Activated T-helper 1 cell treated with anti-CD3 and anti-CD28 coated beads, Interleukin-12 subunit alpha, Interleukin-12 subunit beta, Interleukin-2, Interleukin-4 antibody, amounts not matched to agents 30 ng/mL and 10 ng/mL and 1 ng/mL, durations not matched to agents 14 hours and 24 hours and 36 hours (primary cell): ENCODE measurements around the gene FAM171A1. TPM values are rescaled to one million over a fixed set of nuclear protein-coding genes. Genes with fewer than 3 reads are reported as not detected.
"Not testable (repeated sequence)": the region's sequence is repeated elsewhere in the genome, so short reads cannot be mapped to it uniquely, and the experiment has no call there.

Experiments
- DNase-seq: peaks from one replicate; pipeline ENCODE4 v3.0.0; 2021; ENCODE audit warnings: low spot score
- H3K27ac Mint-ChIP-seq: one replicate; pipeline ENCODE4 v1.8.0; 2021; ENCODE audit warnings: mild to moderate bottlenecking, mixed read lengths
- H3K27me3 Mint-ChIP-seq: one replicate; pipeline ENCODE4 v1.8.0; 2022; ENCODE audit warnings: mild to moderate bottlenecking, moderate library complexity, mixed read lengths; ENCODE audit not compliant: insufficient read depth
- H3K36me3 Mint-ChIP-seq: one replicate; pipeline ENCODE4 v1.8.0; 2021; ENCODE audit warnings: low read depth, mixed read lengths
- H3K4me1 Mint-ChIP-seq: one replicate; pipeline ENCODE4 v1.8.0; 2021; ENCODE audit warnings: low read depth, mixed read lengths
- H3K4me3 Mint-ChIP-seq: one replicate; pipeline ENCODE4 v1.8.0; 2021; ENCODE audit warnings: mild to moderate bottlenecking, moderate library complexity, mixed read lengths
- H3K9me3 Mint-ChIP-seq: one replicate; pipeline ENCODE4 v1.8.0; 2021; ENCODE audit warnings: mixed read lengths
- intact Hi-C: fragments of 100-400 bp; cut with micrococcal nuclease; formaldehyde crosslinking; loops from one replicate; pipeline ENCODE4 v1.15.1; 2024
- total RNA-seq: library from RNA; stranded (reverse); gene quantifications from 2 replicates; pipeline ENCODE4 v1.2.3, GENCODE V29; 2022

Gene FAM171A1
- total RNA-seq, 1 donor from 2014 or later: 0.96 TPM

DNA sequence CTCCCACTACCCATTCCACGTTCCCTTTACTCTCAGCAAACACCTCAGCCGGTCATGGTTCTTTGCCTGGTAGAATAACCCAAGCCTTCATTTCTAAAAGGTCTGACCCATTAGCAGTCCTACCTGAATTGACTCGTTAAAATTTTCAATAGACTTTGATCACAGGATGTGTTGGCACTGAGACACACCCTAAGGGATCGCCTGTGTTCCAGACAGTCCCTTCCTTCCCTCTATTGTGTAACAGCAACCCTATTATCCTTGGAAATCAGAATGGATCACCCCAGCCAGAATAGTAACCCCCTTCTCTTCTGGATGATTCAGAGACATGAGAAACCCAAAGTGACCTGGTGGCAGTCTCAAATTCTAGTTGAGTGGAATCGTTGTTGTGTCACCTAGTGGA, 20.4 kb upstream of the FAM171A1 start:
- DNase-seq: no peak
- intact Hi-C loops: no loop called here
- Mint-ChIP-seq H3K4me1 (no peaks in the 10 kb centered on the region), H3K4me3 (no peak overlapping the region), H3K9me3 (no peaks in the 10 kb centered on the region), H3K27me3 (peaks cover under 1% of the 10 kb centered on the region), H3K27ac (no peak overlapping the region), H3K36me3 (no peaks in the 10 kb centered on the region)

DNA sequence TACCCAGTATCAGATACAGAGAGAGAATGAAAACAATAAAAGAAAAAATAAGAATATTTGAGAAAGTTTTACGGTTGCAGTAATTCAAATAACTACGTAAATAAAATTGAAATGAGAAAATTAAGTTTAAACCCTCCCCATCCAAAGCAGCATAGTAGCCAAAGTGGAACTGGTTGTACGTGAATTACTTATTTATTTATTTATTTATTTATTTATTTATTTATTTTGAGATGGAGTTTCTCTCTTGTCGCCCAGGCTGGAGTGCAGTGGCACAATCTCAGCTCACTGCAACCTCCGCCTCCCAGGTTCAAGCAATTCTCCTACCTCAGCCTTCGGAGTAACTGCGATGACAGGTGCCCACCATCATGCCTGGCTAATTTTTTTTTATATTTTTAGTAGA, 17.1 kb upstream of the FAM171A1 start:
- DNase-seq, H3K27ac Mint-ChIP-seq, H3K4me1 Mint-ChIP-seq, H3K36me3 Mint-ChIP-seq, H3K4me3 Mint-ChIP-seq, intact Hi-C loops, H3K9me3 Mint-ChIP-seq: not testable (repeated sequence)
- H3K27me3 Mint-ChIP-seq: peaks cover 11% of the 10 kb centered on the region

DNA sequence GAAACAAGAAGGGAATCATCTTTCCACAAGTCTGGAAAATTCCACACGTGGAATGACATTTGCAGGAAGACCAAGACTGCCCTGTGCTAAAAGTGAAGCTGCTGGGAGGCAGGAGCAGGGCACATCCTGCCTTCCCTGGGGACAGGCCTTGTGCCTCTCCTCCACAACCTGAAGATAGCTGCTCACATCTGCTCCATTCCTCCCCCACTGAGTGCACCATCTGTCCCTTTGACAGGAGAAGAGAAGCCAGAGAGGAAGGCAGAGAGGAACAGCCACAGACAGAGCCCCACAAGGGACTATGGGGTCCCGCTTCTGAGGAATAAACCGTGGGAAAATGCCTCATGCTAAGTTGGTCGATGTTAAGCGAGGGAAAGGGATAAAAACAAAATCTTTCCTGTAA, 15.9 kb upstream of the FAM171A1 start:
- Mint-ChIP-seq H3K36me3 (no peaks in the 10 kb centered on the region), H3K27ac (no peak overlapping the region), H3K9me3 (no peaks in the 10 kb centered on the region), H3K4me1 (no peaks in the 10 kb centered on the region), H3K27me3 (peaks cover 11% of the 10 kb centered on the region), H3K4me3 (no peak overlapping the region)
- intact Hi-C loops: no loop called here
- DNase-seq: no peak

DNA sequence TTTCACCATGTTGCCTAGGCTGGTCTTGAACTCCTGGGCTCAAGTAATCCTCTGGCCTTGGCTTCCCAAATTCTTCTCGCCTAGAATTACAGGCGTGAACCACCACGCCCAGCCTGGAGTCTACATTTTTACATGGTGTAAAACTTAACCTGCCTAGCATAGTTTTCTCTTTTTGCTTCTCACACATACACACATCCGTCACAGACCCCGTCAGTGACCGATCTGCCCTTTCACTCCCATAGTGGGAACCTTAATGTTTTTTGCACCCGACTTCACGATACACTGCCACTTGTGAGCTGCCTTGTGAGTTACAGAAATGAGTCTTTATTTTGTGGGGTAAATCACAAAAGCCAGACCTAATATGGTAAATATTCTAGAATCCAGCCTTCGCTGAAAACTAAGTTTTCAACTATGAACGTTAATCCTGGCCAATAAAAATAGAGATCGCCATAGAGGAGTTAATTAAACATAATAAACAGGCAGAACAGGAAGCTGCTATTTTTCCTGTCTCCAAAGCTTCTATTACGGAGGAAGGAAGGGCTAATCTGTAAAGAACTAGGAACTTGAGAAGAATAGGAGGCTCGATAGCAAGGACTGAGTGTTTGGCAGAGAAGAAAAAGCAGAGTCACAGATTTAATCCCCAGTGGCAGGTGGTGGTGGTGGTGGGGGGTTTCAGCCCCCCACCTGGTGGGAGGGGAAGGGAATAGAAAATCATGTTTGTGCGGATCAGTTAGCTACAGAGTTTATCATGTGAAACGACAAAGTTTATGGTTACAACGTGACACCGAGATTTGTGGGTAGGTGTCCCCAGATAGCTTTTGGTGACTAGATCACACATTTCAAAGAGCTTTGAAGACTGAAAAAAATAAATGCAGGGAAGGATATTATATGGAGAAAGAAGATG, 14.7 kb upstream of the FAM171A1 start:
- intact Hi-C loops: no loop called here
- H3K9me3 Mint-ChIP-seq: no peaks in the 10 kb centered on the region
- H3K4me1 Mint-ChIP-seq: no peaks in the 10 kb centered on the region
- DNase-seq: no peak
- no peaks in the 10 kb centered on the region for H3K36me3 Mint-ChIP-seq
- H3K4me3 Mint-ChIP-seq: no peak overlapping the region
- no peak overlapping the region for H3K27ac Mint-ChIP-seq
- peaks cover 16% of the 10 kb centered on the region for H3K27me3 Mint-ChIP-seq

DNA sequence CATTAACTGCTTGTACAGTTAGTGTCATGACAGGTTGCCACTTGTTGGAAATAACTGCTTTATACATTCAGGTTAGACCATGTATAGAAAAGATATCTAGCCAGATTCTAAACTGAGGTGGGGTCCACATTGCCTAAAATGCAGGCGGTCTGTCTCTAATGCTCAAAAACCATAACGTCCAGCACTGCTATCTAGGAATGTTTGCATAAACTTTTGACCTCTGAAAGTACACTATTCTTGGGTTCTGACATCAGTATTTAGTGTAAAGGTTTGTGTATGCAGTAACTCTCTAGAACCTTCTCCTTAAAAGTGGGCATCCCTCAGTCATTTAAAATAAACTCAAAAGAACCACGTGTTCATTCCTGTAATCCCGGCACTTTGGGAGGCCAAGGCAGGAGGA, 10.3 kb upstream of the FAM171A1 start:
- Mint-ChIP-seq H3K4me3 (no peak overlapping the region), H3K9me3 (no peaks in the 10 kb centered on the region), H3K27me3 (peaks cover 20% of the 10 kb centered on the region), H3K4me1 (no peaks in the 10 kb centered on the region), H3K36me3 (no peaks in the 10 kb centered on the region), H3K27ac (no peak overlapping the region)
- intact Hi-C loops: no loop called here
- DNase-seq: no peak

DNA sequence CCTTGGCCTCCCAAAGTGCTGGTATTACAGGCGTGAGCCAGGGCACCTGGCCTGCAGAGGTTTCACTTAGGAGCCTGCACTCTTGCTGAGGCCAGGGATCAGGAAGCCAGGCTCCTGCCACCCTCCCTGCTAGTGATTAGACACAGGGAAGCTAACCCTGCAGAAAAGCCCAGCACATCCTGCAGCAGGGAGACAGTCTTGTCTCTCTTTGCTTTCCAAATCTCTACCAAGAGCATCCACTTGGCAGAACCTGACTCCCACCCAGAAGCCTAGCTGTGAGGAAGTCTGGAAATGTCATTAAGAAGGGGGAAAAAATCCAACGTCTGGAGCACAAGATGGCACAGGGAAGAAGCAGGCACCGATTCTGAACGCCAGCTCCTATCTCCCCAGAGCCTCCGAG, 8.0 kb upstream of the FAM171A1 start:
- H3K4me3 Mint-ChIP-seq: no peak overlapping the region
- intact Hi-C loops: loop anchor here (10.0 kb wide), 1 partner anchor 384 kb away; no protein-coding TSS in a partner anchor
- H3K27ac Mint-ChIP-seq: no peak overlapping the region
- no peaks in the 10 kb centered on the region for H3K36me3 Mint-ChIP-seq
- no peaks in the 10 kb centered on the region for H3K4me1 Mint-ChIP-seq
- peaks cover 28% of the 10 kb centered on the region for H3K27me3 Mint-ChIP-seq
- no peaks in the 10 kb centered on the region for H3K9me3 Mint-ChIP-seq
- DNase-seq: no peak

DNA sequence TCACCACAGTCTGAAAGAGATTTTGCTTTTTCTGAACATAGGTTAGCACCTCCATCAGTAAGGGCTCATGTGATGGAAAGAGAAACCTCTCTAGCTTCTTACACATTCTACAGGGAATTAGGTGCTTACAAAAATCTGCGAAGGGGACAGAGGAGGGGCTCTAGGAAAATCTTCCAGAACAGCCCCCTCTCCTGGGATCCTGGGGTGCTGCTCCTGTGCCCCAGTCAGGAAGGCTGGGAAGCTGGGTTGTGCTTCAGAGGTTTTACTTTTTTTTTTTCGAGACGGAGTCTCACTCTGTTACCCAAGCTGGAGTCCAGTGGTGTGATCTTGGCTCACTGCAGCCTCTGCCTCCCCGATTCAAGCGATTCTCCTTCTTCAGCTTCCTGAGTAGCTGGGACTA, 7.5 kb upstream of the FAM171A1 start:
- Mint-ChIP-seq H3K9me3 (no peaks in the 10 kb centered on the region), H3K4me3 (no peak overlapping the region), H3K36me3 (no peaks in the 10 kb centered on the region), H3K27ac (no peak overlapping the region), H3K4me1 (no peaks in the 10 kb centered on the region), H3K27me3 (peaks cover 31% of the 10 kb centered on the region)
- DNase-seq: no peak
- intact Hi-C loops: loop anchor here (10.0 kb wide), 1 partner anchor 384 kb away; no protein-coding TSS in a partner anchor

DNA sequence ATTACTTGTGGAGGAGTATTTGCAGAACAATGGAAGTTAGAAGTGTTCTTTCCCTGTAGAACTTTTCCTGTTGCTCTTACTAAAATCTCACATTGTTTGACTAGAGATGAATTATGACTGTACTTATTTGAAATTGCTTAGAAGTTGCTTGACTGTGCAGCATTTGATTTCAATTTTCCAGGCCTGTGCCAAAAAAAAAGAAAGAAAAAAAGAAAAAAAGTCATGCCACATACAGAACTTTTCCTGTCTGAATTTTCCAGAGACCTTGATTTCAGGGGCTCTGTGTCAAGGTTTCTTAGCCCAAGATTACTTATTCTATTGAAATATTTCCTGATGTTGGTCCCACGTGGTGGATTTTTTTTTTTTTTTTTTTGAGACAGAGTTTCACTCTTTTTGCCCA, 3.5 kb upstream of the FAM171A1 start:
- Mint-ChIP-seq H3K27ac (no peak overlapping the region), H3K36me3 (no peaks in the 10 kb centered on the region), H3K4me1 (no peaks in the 10 kb centered on the region), H3K4me3 (no peak overlapping the region), H3K9me3 (no peaks in the 10 kb centered on the region), H3K27me3 (peaks cover 52% of the 10 kb centered on the region)
- DNase-seq: no peak
- intact Hi-C loops: loop anchor here (5.0 to 10.0 kb wide), 2 partner anchors 267 to 380 kb away; no protein-coding TSS in a partner anchor

DNA sequence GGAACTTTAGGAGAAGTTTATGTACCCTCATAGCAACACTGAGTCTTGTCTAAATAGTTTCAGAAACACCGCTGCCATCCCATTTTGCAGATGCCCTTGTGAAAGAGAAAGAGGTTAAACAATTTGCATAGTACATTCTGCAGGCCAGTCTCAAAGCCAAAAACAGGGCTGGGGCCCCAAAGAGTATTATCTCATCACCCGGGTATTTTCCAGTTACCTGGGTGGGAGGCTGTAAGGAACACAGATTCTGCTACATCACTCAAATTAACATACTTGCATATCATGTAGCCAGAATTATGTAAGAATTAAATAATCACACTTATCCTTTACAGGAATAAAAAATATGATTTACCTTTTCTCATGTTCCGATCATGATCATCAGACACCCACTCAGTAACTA, 3.1 kb upstream of the FAM171A1 start:
- DNase-seq: no peak
- H3K27me3 Mint-ChIP-seq: peaks cover 57% of the 10 kb centered on the region
- intact Hi-C loops: loop anchor here (5.0 to 10.0 kb wide), 2 partner anchors 267 to 379 kb away; no protein-coding TSS in a partner anchor

DNA sequence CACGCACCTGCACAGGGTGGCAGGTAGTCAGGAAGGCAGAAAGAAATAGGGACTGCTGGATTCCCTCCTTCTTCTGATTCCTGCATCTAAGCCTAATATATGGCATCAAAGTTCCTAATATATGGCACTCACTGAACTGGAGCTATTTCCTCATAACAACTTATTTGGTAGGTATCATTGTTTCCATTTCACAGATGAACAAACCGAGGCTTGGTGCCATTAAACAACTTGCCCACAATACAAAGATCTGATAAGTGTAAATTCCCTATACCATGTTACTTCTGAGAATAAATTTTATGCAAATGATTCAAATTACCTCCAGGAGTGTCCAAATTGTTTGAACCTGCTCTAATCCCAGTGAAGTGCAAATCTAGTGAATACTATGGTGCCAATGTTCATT, 2.1 kb upstream of the FAM171A1 start:
- Mint-ChIP-seq H3K27me3 (peaks cover 65% of the 10 kb centered on the region), H3K36me3 (no peaks in the 10 kb centered on the region), H3K4me3 (no peak overlapping the region), H3K4me1 (no peaks in the 10 kb centered on the region), H3K9me3 (no peaks in the 10 kb centered on the region), H3K27ac (no peak overlapping the region)
- intact Hi-C loops: loop anchor here (5.0 to 10.0 kb wide), 2 partner anchors 266 to 378 kb away; no protein-coding TSS in a partner anchor
- DNase-seq: no peak

More for the DNA sequence above, 3.1 kb upstream of the FAM171A1 start:
- Mint-ChIP-seq H3K36me3 (no peaks in the 10 kb centered on the region), H3K4me3 (no peak overlapping the region), H3K9me3 (no peaks in the 10 kb centered on the region), H3K27ac (no peak overlapping the region), H3K4me1 (no peaks in the 10 kb centered on the region)

DNA sequence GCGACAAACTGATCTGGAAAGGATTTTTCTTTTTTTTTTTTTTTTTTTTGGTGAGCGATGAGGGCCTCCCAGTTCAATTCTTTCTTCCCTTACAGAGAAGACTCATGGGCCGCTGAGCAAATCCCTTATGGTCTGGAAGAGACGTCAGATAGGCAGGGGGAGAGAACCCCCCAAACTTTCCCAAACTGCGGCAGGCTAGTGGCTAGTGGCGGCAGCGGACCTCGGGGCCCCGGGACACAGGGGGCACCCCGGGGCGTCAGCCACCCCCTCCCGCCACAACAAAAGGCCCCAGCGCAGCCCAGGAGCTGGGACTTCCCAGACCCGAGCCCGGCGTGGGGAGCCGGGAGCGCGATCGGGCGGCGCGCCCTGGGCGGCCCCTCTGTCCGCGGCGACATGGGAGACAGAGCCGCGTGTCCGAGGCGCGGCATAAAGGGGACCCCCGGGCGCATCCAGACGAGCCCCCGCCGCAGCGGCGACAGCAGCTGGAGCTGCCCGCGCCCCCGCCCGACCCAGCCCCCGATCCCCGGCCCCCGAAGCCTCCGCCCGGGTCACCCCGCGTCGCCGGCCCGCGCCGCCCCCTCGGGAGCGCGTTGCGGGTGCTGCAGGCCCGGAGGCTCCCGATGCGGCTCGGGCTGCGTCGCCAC, 755 bp downstream of the FAM171A1 start:
- Mint-ChIP-seq H3K36me3 (no peaks in the 10 kb centered on the region), H3K4me3 (peak overlapping the region; percentile 82), H3K9me3 (no peaks in the 10 kb centered on the region), H3K27me3 (peaks cover 75% of the 10 kb centered on the region), H3K4me1 (no peaks in the 10 kb centered on the region), H3K27ac (peak overlapping the region; percentile 9)
- intact Hi-C loops: loop anchor here (5.0 to 10.0 kb wide), 2 partner anchors 263 to 376 kb away; no protein-coding TSS in a partner anchor
- no peak for DNase-seq

DNA sequence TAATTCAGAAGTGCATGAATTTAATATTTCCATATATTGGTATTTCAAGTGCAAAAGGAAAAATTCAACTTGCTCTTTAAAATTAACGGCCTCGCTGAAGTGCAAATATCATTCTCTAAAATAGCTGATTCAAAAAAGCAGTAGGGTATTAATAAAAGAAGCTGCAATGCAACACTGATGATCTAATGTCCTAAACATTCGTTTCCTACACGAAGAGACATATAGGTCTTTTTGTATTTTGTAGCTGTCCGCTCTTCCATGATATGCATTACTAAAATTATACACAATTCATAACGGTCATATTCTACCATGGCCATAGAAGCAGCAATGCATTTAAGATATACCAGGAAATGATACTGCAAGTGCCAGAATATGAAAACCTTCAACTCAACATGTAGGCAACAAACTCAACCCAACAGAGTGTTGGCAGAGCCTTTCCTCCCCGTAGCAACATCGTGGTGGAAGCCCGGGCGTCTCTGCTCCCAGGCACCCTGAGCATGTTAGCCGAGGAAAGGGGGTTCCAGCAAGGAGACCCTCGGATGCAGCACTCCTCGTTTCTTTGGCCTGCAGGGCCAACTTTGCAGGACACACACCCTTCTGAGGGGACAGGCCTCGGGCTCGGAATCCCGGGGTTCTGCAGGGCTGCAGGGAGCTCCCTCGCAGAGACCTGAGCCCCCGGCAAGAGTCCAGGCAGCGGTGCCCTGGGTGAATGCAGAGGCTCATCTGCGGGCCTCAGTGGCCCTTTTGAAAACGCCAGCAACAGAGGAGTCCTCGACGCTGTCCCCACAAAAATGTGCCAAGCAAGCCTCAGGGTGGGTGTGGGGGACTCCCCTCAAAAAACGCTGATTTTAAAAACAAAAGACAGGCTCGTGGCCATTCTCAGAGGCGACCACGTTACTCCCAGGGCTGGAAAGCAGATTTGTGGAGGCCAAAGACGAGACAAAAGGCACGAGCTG, 1.6 kb downstream of the FAM171A1 start:
- peaks cover 67% of the 10 kb centered on the region for H3K27me3 Mint-ChIP-seq
- peak overlapping the region; percentile 9 for H3K27ac Mint-ChIP-seq

More for the DNA sequence above, 1.6 kb downstream of the FAM171A1 start:
- Mint-ChIP-seq H3K4me1 (no peaks in the 10 kb centered on the region), H3K9me3 (no peaks in the 10 kb centered on the region), H3K4me3 (peak overlapping the region; percentile 82), H3K36me3 (no peaks in the 10 kb centered on the region)
- intact Hi-C loops: loop anchor here (5.0 to 10.0 kb wide), 2 partner anchors 262 to 375 kb away; no protein-coding TSS in a partner anchor
- DNase-seq: no peak
